Hepatocyte (in vitro differentiated cells): Measurements from ENCODE around the gene SNAP25. TPM values are rescaled to one million over a fixed set of nuclear protein-coding genes. Genes with fewer than 3 reads are reported as not detected.

Experiments used
- DNase-seq: peaks from one replicate; pipeline ENCODE4 v3.0.0-alpha.2; 2016; ENCODE audit warnings: low spot score
- H2AFZ ChIP-seq: fragments of 200-600 bp; sonication (generic); 2 replicates; pipeline ENCODE4 v1.6.0; 2016; ENCODE audit warnings: antibody characterized with exemption, mild to moderate bottlenecking
- H3K27ac ChIP-seq: fragments of 200-600 bp; sonication (generic); 2 replicates; pipeline ENCODE4 v1.5.1; 2016; ENCODE audit warnings: mild to moderate bottlenecking
- H3K27me3 ChIP-seq: fragments of 200-600 bp; sonication (generic); 2 replicates; pipeline ENCODE4 v1.6.1; 2016
- H3K36me3 ChIP-seq: fragments of 200-600 bp; sonication (generic); replicated peaks from 2 replicates; pipeline ENCODE4 v1.5.1; 2016; ENCODE audit warnings: low read depth; ENCODE audit not compliant: insufficient read depth
- H3K4me1 ChIP-seq: fragments of 200-600 bp; sonication (generic); 2 replicates; pipeline ENCODE4 v1.5.1; 2016; ENCODE audit warnings: mild to moderate bottlenecking, moderate library complexity; ENCODE audit not compliant: insufficient read depth
- H3K4me2 ChIP-seq: fragments of 200-600 bp; sonication (generic); 2 replicates; pipeline ENCODE4 v1.6.0; 2016
- H3K4me3 ChIP-seq: fragments of 200-600 bp; sonication (generic); 2 replicates; pipeline ENCODE4 v1.5.1; 2016; ENCODE audit warnings: mild to moderate bottlenecking
- H3K79me2 ChIP-seq: fragments of 200-600 bp; sonication (generic); 2 replicates; pipeline ENCODE4 v1.6.0; 2017; ENCODE audit warnings: mild to moderate bottlenecking
- H3K9me2 ChIP-seq: fragments of 200-600 bp; sonication (generic); replicated peaks from 2 replicates; pipeline ENCODE4 v1.6.0; 2017; ENCODE audit warnings: mild to moderate bottlenecking; ENCODE audit not compliant: insufficient read depth
- H3K9me3 ChIP-seq: fragments of 200-600 bp; sonication (generic); 2 replicates; pipeline ENCODE4 v1.5.1; 2016; ENCODE audit warnings: low read depth, mild to moderate bottlenecking
- H4K20me1 ChIP-seq: fragments of 200-600 bp; sonication (generic); 2 replicates; pipeline ENCODE4 v1.6.0; 2016; ENCODE audit warnings: mild to moderate bottlenecking; ENCODE audit not compliant: insufficient read depth, poor library complexity, severe bottlenecking
- EZH2 ChIP-seq: fragments of 200-600 bp; sonication (generic); IDR thresholded peaks from 2 replicates; pipeline ENCODE4 v1.6.1; 2016; ENCODE audit warnings: antibody characterized with exemption, mild to moderate bottlenecking, borderline replicate concordance
- EZH2phosphoT487 ChIP-seq: fragments of 200-600 bp; sonication (generic); IDR thresholded peaks from one replicate; pipeline ENCODE4 v1.6.1; 2018; ENCODE audit warnings: antibody characterized with exemption, mild to moderate bottlenecking, low read depth, moderate library complexity; ENCODE audit not compliant: unreplicated experiment, severe bottlenecking
- WGBS: methylation state at CpG from one replicate; pipeline ENCODE4 v1.1.6; 2016; ENCODE audit warnings: low lambda C conversion rate; ENCODE audit errors: missing lambda C conversion rate; 5-methylcytosine and 5-hydroxymethylcytosine counted together
- polyA plus RNA-seq: library from polyadenylated mRNA; unstranded; fragments of >200 nt; fragmentation: Nextera tagmentation; extraction: Ambion mirVana; gene quantifications from 2 replicates; pipeline ENCODE4 v1.2.1, GENCODE V29; 2016
- total RNA-seq: library from RNA; depleted of rRNA; stranded (reverse); fragments of >200 nt; gene quantifications from 2 replicates; pipeline ENCODE4 v1.2.3, GENCODE V29; 2014
- TF ChIP-seq, protein P1 (sequence below): fragments of 200-600 bp; sonication (generic); IDR thresholded peaks from 2 replicates; pipeline ENCODE4 v1.5.1; 2016; ENCODE audit warnings: antibody characterized with exemption, mild to moderate bottlenecking; ENCODE audit not compliant: poor library complexity

SNAP25 gene
- total and polyA plus RNA-seq, 2 experiments from 2014 or later: 3.7 to 5.2 TPM

DNA sequence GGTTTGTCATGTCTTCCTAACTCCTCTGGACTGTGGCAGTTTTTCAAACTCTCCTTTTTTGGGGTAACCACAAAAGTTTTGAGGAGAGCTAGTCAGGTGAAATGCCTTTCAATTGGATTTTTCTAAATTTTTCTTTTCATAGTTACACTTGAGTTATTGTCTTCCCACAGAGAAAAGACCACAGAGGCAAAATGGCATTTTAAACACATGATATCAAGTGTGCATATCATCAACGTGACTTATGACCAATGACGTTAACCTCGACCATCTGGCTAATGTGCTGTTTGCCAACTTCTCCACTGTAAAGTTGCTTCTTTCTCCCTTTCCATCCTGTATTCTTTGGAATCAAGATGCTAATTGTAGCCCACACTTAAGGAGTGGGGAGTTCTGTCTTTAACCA is 41.3 kb upstream of the SNAP25 start:
- H3K36me3 ChIP-seq: no peaks in the 10 kb centered on the region
- H3K4me2 ChIP-seq: no peak overlapping the region
- peaks cover 21% of the 10 kb centered on the region for H3K27me3 ChIP-seq
- H2AFZ ChIP-seq: no peak overlapping the region
- H3K79me2 ChIP-seq: no peaks in the 10 kb centered on the region
- H3K4me3 ChIP-seq: no peak overlapping the region
- no peaks in the 10 kb centered on the region for H4K20me1 ChIP-seq
- no peaks in the 10 kb centered on the region for H3K9me3 ChIP-seq
- WGBS: 94% methylated on average over 3 of the region's 3 CpGs
- H3K4me1 ChIP-seq: no peaks in the 10 kb centered on the region
- DNase-seq: no peak
- no peak overlapping the region for H3K27ac ChIP-seq
- H3K9me2 ChIP-seq: no peaks in the 10 kb centered on the region
- TF ChIP-seq EZH2phosphoT487 (no peak), EZH2 (no peak)
- TF ChIP-seq, protein P1, sequence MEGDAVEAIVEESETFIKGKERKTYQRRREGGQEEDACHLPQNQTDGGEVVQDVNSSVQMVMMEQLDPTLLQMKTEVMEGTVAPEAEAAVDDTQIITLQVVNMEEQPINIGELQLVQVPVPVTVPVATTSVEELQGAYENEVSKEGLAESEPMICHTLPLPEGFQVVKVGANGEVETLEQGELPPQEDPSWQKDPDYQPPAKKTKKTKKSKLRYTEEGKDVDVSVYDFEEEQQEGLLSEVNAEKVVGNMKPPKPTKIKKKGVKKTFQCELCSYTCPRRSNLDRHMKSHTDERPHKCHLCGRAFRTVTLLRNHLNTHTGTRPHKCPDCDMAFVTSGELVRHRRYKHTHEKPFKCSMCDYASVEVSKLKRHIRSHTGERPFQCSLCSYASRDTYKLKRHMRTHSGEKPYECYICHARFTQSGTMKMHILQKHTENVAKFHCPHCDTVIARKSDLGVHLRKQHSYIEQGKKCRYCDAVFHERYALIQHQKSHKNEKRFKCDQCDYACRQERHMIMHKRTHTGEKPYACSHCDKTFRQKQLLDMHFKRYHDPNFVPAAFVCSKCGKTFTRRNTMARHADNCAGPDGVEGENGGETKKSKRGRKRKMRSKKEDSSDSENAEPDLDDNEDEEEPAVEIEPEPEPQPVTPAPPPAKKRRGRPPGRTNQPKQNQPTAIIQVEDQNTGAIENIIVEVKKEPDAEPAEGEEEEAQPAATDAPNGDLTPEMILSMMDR: no peak

DNA sequence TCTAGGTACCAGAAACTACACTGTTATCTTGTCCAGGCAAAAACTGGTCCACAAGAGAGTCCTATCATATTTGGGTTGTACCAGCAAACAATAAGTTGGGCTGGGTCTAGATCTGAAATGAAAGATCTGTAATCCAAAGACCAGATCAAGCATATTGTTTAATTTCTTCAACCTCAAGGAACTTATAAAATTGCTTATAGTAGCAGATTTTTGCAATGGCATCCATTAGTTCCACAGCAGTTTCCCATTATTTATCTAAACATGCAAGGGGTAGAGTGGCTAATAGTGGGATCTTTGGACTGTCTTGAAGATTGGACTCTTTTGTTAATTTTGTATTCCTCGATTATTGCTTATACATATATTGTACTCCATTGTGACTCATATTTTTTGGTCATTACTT is 40.5 kb upstream of the SNAP25 start:
- Histone ChIP-seq H4K20me1 (no peaks in the 10 kb centered on the region), H3K4me3 (no peak overlapping the region), H3K4me2 (no peak overlapping the region), H2AFZ (no peak overlapping the region), H3K27me3 (peaks cover 20% of the 10 kb centered on the region), H3K79me2 (no peaks in the 10 kb centered on the region), H3K27ac (no peak overlapping the region), H3K9me2 (no peaks in the 10 kb centered on the region), H3K4me1 (no peaks in the 10 kb centered on the region), H3K9me3 (no peaks in the 10 kb centered on the region), H3K36me3 (no peaks in the 10 kb centered on the region)
- no peak for DNase-seq
- TF ChIP-seq, protein P1: no peak
- TF ChIP-seq EZH2phosphoT487 (no peak), EZH2 (no peak)
- 79% methylated on average over 1 of the region's 1 CpG for WGBS

DNA sequence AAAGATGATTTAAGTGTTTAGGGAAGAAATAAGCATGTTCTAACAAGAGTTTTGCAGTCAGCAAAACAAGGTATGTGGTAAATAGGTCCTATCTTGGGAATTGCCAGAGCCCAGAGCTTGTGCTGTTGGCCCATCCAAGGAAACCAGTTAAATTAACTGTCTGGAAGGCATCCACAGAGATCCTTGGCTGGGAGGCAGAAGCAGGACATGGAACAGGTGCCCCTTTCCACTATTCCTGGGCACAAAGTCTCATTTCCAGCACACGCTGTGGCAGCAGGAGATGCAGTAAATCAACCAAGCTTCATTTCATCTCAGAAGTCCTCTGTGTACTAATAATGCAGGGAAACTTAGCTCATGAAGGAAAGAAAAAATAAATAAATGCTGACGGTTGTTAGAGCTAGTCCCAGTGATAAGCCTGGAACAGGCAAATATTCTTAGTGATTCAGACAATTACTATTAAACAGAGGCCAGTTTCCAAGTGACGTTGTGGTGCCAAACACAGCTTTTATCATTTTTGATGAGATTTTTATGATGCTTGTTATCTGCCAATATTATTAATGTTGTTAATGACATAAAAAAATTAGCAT is 39.8 kb upstream of the SNAP25 start:
- Histone ChIP-seq H3K9me3 (no peaks in the 10 kb centered on the region), H3K27me3 (peaks cover 15% of the 10 kb centered on the region), H3K4me3 (no peak overlapping the region), H3K4me1 (no peaks in the 10 kb centered on the region), H3K27ac (no peak overlapping the region), H2AFZ (no peak overlapping the region), H3K9me2 (no peaks in the 10 kb centered on the region), H3K4me2 (no peak overlapping the region), H4K20me1 (no peaks in the 10 kb centered on the region), H3K79me2 (no peaks in the 10 kb centered on the region), H3K36me3 (no peaks in the 10 kb centered on the region)
- TF ChIP-seq, protein P1: no peak
- TF ChIP-seq EZH2phosphoT487 (no peak), EZH2 (no peak)
- WGBS: 67% methylated on average over 3 of the region's 3 CpGs
- no peak for DNase-seq
